AG04449 (cell line): Measurements from ENCODE around the gene CAB39L.

Source experiments
- CTCF ChIA-PET: fragments of 350-600 bp; formaldehyde crosslinking; extraction: SDS; loops from one replicate; lab custom pipeline; 2021; ENCODE audit warnings: antibody characterized with exemption; lab: Yijun Ruan, JAX
- POLR2A ChIA-PET: fragments of 400-600, 350-600 bp; formaldehyde crosslinking; extraction: SDS; loops from one replicate; lab custom pipeline; 2020; ENCODE audit warnings: antibody characterized with exemption, inconsistent platforms; lab: Yijun Ruan, JAX
- DNase-seq: peaks from one replicate; pipeline ENCODE4 v3.0.0-alpha.2; 2010; ENCODE audit warnings: low read depth, low spot score
- H3K4me3 ChIP-seq: 2 replicates; pipeline ENCODE4 v1.5.1; 2011; ENCODE audit warnings: low read depth, mild to moderate bottlenecking, control low read depth, low read length
- CTCF ChIP-seq: IDR thresholded peaks from one replicate; pipeline ENCODE4 v1.5.1; 2011; ENCODE audit warnings: mild to moderate bottlenecking, moderate library complexity, low read length, control low read depth, inconsistent platforms; ENCODE audit not compliant: insufficient read depth; ENCODE audit errors: missing control alignments

Gene CAB39L

GRCh38 chr13:49410477-49410876 is 33.4 kb downstream of the CAB39L start:
- no peak for DNase-seq
- H3K4me3 ChIP-seq: no peak overlapping the region
- CTCF ChIA-PET: interaction anchor here (1.2 kb wide), 1 partner anchor 110 kb away, joined by 3 read pairs; no protein-coding TSS in a partner anchor
- POLR2A ChIA-PET: no interaction called here
- TF ChIP-seq CTCF: no peak

GRCh38 chr13:49410006-49410405 is 33.9 kb downstream of the CAB39L start:
- no peak overlapping the region for H3K4me3 ChIP-seq
- ChIA-PET POLR2A (no interaction called here), CTCF (interaction anchor here (1.2 kb wide), 1 partner anchor 109 kb away, joined by 3 read pairs; no protein-coding TSS in a partner anchor)

GRCh38 chr13:49409008-49409407 is 34.9 kb downstream of the CAB39L start:
- no peak overlapping the region for H3K4me3 ChIP-seq
- CTCF ChIA-PET: no interaction called here
- TF ChIP-seq CTCF: no peak
- POLR2A ChIA-PET: no interaction called here
- DNase-seq: no peak

More at GRCh38 chr13:49410006-49410405, 33.9 kb downstream of the CAB39L start:
- TF ChIP-seq CTCF: no peak
- no peak for DNase-seq

GRCh38 chr13:49407936-49408335 is 35.9 kb downstream of the CAB39L start:
- DNase-seq: no peak
- ChIA-PET POLR2A (no interaction called here), CTCF (no interaction called here)
- no peak for TF ChIP-seq CTCF
- no peak overlapping the region for H3K4me3 ChIP-seq

- peak; percentile 34 for DNase-seq
- no peak for TF ChIP-seq CTCF
- no peak overlapping the region for H3K4me3 ChIP-seq
- ChIA-PET POLR2A (no interaction called here), CTCF (no interaction called here)
Observed at GRCh38 chr13:49407068-49407467, 36.8 kb downstream of the CAB39L start.

- TF ChIP-seq CTCF: no peak
- CTCF ChIA-PET: no interaction called here
Observed at GRCh38 chr13:49404703-49405020, 39.2 kb downstream of the CAB39L start.

More at GRCh38 chr13:49404703-49405020, 39.2 kb downstream of the CAB39L start:
- no peak for DNase-seq
- H3K4me3 ChIP-seq: no peak overlapping the region
- POLR2A ChIA-PET: no interaction called here
